T-helper 1 cell treated with Interleukin-12 subunit alpha and Interleukin-12 subunit beta and Interleukin-4 antibody, amounts not matched to agents 30 ng/mL and 1 ng/mL, for 36 hours (primary cell): Measurements from ENCODE around the gene TEX101. TPM values are rescaled to one million over a fixed set of nuclear protein-coding genes. Genes with fewer than 3 reads are reported as not detected.

Experiments
- intact Hi-C: fragments of 100-400 bp; cut with micrococcal nuclease; formaldehyde crosslinking; loops from one replicate; pipeline ENCODE4 v1.15.1; 2024
- total RNA-seq: library from RNA; stranded (reverse); gene quantifications from 2 replicates; pipeline ENCODE4 v1.2.3, GENCODE V29; 2022

The TEX101 gene
- total RNA-seq, 1 donor from 2014 or later = not detected

DNA sequence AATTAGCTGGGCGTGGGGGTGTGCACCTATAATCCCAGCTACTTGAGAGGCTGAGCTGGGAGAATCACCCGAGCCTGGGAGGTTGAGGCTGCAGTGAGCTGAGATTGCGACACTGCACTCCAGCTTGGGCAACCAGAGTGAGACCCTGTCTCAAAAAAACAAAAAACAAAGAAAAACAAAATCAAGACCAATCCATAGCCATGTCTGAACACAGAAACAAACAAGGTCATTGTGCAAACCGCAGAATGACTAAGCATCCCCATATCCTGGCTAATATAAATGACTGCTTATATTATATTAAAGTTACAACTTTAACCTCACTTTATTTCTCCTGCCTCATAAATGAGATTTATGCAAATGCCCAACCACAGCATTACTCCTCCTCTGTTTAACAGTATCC is 53.0 kb downstream of the TEX101 start:
- intact Hi-C loops = no loop called here

Other genes with a start within 250 kb of the TEX101 start
- not detected in 2 replicates for gene PSG5, start 228.4 kb upstream of the TEX101 start, total RNA-seq
- gene PSG4, start 209.3 kb upstream of the TEX101 start, total RNA-seq = not detected in 2 replicates
- gene PSG9, start 145.4 kb upstream of the TEX101 start, total RNA-seq = not detected in 2 replicates
- not detected in 2 replicates for gene CD177, start 61.2 kb upstream of the TEX101 start, total RNA-seq
- gene LYPD3, start 50.7 kb downstream of the TEX101 start, total RNA-seq = 0.81 and 0.85 TPM in 2 replicates
- gene PHLDB3, start 89.9 kb downstream of the TEX101 start, total RNA-seq = 23.8 and 24.5 TPM in 2 replicates
- 62.8 and 64.6 TPM in 2 replicates for gene ETHE1, start 112.3 kb downstream of the TEX101 start, total RNA-seq
- 4.2 and 4.4 TPM in 2 replicates for gene ZNF575, start 118.3 kb downstream of the TEX101 start, total RNA-seq
- 28.6 and 30.5 TPM in 2 replicates for gene XRCC1, start 160.6 kb downstream of the TEX101 start, total RNA-seq
- gene PINLYP, start 160.9 kb downstream of the TEX101 start, total RNA-seq = 3.8 and 4.1 TPM in 2 replicates
- gene IRGQ, start 181.2 kb downstream of the TEX101 start, total RNA-seq = 22.0 and 23.1 TPM in 2 replicates
- 19.2 and 20.8 TPM in 2 replicates for gene ZNF576, start 181.7 kb downstream of the TEX101 start, total RNA-seq
- gene SRRM5, start 197.2 kb downstream of the TEX101 start, total RNA-seq = 0.37 and 0.41 TPM in 2 replicates
- 23.9 and 27.6 TPM in 2 replicates for gene ZNF428, start 204.7 kb downstream of the TEX101 start, total RNA-seq
- gene CADM4, start 225.0 kb downstream of the TEX101 start, total RNA-seq = 0.32 and 0.34 TPM in 2 replicates